Germinal center (tissue), 1 donor: Measurements from ENCODE around the gene FRMD4A.

ENCODE experiments used
- DNase-seq: peaks from one replicate; pipeline ENCODE4 v3.0.0; 2012; ENCODE audit warnings: mixed read lengths, low spot score

The FRMD4A gene

GRCh38 chr10:13698217-13698616 lies 632.5 kb downstream of the FRMD4A start:
- DNase-seq: no peak

GRCh38 chr10:13696071-13696470 lies 634.7 kb downstream of the FRMD4A start:
- DNase-seq: no peak

- DNase-seq: no peak
These were observed 635.1 kb downstream of the FRMD4A start for GRCh38 chr10:13695588-13695987.

- no peak for DNase-seq
These were observed 636.7 kb downstream of the FRMD4A start for GRCh38 chr10:13693783-13694700.

- no peak for DNase-seq
These were observed 640.4 kb downstream of the FRMD4A start for GRCh38 chr10:13690281-13690825.

GRCh38 chr10:13686331-13686752 lies 644.4 kb downstream of the FRMD4A start:
- DNase-seq: no peak

GRCh38 chr10:13685885-13686284 lies 644.8 kb downstream of the FRMD4A start:
- DNase-seq: no peak

- DNase-seq: no peak
These were observed 645.8 kb downstream of the FRMD4A start for GRCh38 chr10:13684806-13685482.

GRCh38 chr10:13684252-13684791 lies 646.4 kb downstream of the FRMD4A start:
- no peak for DNase-seq

- no peak for DNase-seq
These were observed 647.7 kb downstream of the FRMD4A start for GRCh38 chr10:13683017-13683416.

- DNase-seq: no peak
These were observed 648.8 kb downstream of the FRMD4A start for GRCh38 chr10:13681960-13682359.

GRCh38 chr10:13681528-13681927 lies 649.2 kb downstream of the FRMD4A start:
- DNase-seq: no peak

- no peak for DNase-seq
These were observed 649.6 kb downstream of the FRMD4A start for GRCh38 chr10:13681095-13681494.

GRCh38 chr10:13678101-13678843 lies 652.5 kb downstream of the FRMD4A start:
- DNase-seq: no peak

- DNase-seq: no peak
These were observed 655.8 kb downstream of the FRMD4A start for GRCh38 chr10:13674645-13675588.

GRCh38 chr10:13673156-13673555 lies 657.6 kb downstream of the FRMD4A start:
- DNase-seq: no peak

- no peak for DNase-seq
These were observed 658.2 kb downstream of the FRMD4A start for GRCh38 chr10:13672548-13672947.

- DNase-seq: no peak
These were observed 658.8 kb downstream of the FRMD4A start for GRCh38 chr10:13671904-13672303.

- no peak for DNase-seq
These were observed 660.4 kb downstream of the FRMD4A start for GRCh38 chr10:13670311-13670710.

- no peak for DNase-seq
These were observed 660.8 kb downstream of the FRMD4A start for GRCh38 chr10:13669901-13670300.
